ENCODE results near the gene XCL1. TPM values are rescaled to one million over a fixed set of nuclear protein-coding genes. Genes with fewer than 3 reads are reported as not detected.
"Not testable (repeated sequence)": the region's sequence is repeated elsewhere in the genome, so short reads cannot be mapped to it uniquely, and the experiment has no call there.

Gene XCL1, protein sequence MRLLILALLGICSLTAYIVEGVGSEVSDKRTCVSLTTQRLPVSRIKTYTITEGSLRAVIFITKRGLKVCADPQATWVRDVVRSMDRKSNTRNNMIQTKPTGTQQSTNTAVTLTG
- total RNA-seq (ENCODE audit: low replicate concordance), result 1.2 TPM in 1 of 2 replicates, not detected in the other
- long read RNA-seq, partial matches to known transcripts, result 0 of 7 reads
- long read RNA-seq, other reads (novel, unspliced or antisense), result 7 of 7 reads

DNA sequence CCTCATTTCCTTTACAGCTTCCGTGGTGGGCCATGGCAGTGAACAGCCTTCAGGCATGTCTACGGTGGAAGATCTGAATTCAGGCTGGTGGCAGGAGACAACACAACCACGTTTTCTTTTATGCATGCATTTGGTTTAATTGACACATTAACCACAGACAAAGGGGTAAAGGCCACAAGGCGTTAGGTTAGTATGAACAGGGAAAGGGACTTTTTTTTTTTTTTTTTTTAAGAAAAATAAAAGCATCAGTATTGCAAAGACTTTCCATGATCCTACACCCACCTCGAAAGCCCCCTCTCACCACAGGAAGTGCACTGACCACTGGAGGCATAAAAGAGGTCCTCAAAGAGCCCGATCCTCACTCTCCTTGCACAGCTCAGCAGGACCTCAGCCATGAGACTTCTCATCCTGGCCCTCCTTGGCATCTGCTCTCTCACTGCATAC is at the start of gene XCL1:
Gene XCL1 (plus strand): TSS at position 361 of the 444 bp plus-strand sequence. CDS start 33 bp downstream, at position 394.
- H3K4me3 Mint-ChIP-seq; H3K27me3 Mint-ChIP-seq; H3K27ac Mint-ChIP-seq; H3K36me3 Mint-ChIP-seq; DNase-seq (ENCODE audit: extremely low spot score, unreplicated experiment); H3K9me3 Mint-ChIP-seq; H3K4me1 Mint-ChIP-seq (ENCODE audit: unreplicated experiment): not testable (repeated sequence)

- Mint-ChIP-seq H3K9me3 (peaks cover under 1% of the 10 kb centered on the region), H3K27ac (no peak overlapping the region), H3K36me3 (no peaks in the 10 kb centered on the region), H3K4me3 (no peak overlapping the region), H3K27me3 (no peaks in the 10 kb centered on the region), H3K4me1 (ENCODE audit: unreplicated experiment) (no peaks in the 10 kb centered on the region)
- TF ChIP-seq, protein P1, sequence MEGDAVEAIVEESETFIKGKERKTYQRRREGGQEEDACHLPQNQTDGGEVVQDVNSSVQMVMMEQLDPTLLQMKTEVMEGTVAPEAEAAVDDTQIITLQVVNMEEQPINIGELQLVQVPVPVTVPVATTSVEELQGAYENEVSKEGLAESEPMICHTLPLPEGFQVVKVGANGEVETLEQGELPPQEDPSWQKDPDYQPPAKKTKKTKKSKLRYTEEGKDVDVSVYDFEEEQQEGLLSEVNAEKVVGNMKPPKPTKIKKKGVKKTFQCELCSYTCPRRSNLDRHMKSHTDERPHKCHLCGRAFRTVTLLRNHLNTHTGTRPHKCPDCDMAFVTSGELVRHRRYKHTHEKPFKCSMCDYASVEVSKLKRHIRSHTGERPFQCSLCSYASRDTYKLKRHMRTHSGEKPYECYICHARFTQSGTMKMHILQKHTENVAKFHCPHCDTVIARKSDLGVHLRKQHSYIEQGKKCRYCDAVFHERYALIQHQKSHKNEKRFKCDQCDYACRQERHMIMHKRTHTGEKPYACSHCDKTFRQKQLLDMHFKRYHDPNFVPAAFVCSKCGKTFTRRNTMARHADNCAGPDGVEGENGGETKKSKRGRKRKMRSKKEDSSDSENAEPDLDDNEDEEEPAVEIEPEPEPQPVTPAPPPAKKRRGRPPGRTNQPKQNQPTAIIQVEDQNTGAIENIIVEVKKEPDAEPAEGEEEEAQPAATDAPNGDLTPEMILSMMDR (conservative IDR thresholded peaks at IDR 0.05), result no peak
- no peak for DNase-seq (ENCODE audit: extremely low spot score, unreplicated experiment)
These were observed 46.9 kb upstream of the XCL1 start for GRCh38 chr1:168529518-168529917.

DNA sequence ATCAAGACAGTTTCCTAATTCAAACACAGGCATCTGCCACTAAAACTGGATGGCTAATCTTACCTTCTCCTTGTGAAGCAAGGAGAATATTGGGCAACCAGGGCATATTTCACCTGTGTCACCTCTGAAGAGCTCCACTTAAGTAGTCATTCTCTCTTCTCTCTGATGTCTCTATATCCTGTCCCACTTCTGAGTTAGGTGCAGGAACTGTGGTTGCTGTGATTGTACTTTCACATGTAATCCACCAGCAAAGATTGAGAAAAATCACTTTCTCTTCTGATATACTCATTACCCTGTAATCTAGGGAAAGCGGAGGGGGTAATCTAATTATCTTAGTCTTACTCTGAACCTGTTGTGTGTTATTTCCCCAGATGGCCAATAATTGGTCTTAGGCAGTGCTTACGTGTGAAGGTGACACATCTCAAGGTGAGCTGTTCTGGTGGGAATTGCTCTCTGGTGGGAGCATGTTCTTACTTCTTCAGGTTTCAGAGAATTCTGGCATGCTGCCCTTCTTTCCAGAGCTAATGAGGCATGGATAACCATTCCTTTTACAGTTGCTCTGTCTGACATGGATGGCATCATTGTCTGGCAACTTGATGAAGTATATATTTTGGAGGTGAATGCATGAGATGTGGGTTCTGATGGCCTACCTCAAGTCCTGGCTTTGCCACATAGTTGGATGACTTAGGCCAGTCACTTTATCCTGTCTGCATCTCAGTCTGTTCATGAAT is 44.6 kb upstream of the XCL1 start:
- H3K4me3 Mint-ChIP-seq, result no peak overlapping the region
- TF ChIP-seq, protein P1 (conservative IDR thresholded peaks at IDR 0.05), result no peak
- no peaks in the 10 kb centered on the region for H3K4me1 Mint-ChIP-seq (ENCODE audit: unreplicated experiment)
- no peaks in the 10 kb centered on the region for H3K27me3 Mint-ChIP-seq
- H3K36me3 Mint-ChIP-seq, result no peaks in the 10 kb centered on the region
- no peak for DNase-seq (ENCODE audit: extremely low spot score, unreplicated experiment)
- H3K9me3 Mint-ChIP-seq, result no peaks in the 10 kb centered on the region
- H3K27ac Mint-ChIP-seq, result no peak overlapping the region

- Mint-ChIP-seq H3K27ac (no peak overlapping the region), H3K4me1 (ENCODE audit: unreplicated experiment) (no peaks in the 10 kb centered on the region), H3K4me3 (no peak overlapping the region), H3K36me3 (no peaks in the 10 kb centered on the region), H3K27me3 (no peaks in the 10 kb centered on the region), H3K9me3 (no peaks in the 10 kb centered on the region)
- no peak for DNase-seq (ENCODE audit: extremely low spot score, unreplicated experiment)
- TF ChIP-seq, protein P1 (conservative IDR thresholded peaks at IDR 0.05), result no peak
These were observed 40.9 kb upstream of the XCL1 start for GRCh38 chr1:168535536-168535935.

DNA sequence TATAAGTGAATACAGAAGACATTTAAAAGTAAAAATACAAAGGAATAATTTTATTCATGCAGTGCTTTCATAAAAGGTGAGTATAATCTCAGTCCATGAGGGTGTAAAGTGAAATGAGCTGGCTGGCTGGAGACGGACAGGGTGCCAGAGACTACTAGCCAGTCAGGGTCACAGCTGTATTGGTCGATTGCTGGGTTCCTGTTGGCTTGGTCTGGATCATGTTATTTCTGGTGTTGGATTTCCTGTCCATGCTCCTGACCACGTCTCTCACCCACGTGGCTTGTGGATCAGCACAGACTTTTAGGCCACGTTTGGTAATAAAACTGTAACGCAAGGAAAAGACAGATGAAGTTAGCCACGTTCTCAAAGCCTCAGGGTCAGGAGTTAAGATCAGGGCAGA is 35.6 kb upstream of the XCL1 start:
- not testable (repeated sequence) for H3K4me1 Mint-ChIP-seq (ENCODE audit: unreplicated experiment); H3K36me3 Mint-ChIP-seq; DNase-seq (ENCODE audit: extremely low spot score, unreplicated experiment); H3K27ac Mint-ChIP-seq; H3K9me3 Mint-ChIP-seq; H3K27me3 Mint-ChIP-seq; H3K4me3 Mint-ChIP-seq

DNA sequence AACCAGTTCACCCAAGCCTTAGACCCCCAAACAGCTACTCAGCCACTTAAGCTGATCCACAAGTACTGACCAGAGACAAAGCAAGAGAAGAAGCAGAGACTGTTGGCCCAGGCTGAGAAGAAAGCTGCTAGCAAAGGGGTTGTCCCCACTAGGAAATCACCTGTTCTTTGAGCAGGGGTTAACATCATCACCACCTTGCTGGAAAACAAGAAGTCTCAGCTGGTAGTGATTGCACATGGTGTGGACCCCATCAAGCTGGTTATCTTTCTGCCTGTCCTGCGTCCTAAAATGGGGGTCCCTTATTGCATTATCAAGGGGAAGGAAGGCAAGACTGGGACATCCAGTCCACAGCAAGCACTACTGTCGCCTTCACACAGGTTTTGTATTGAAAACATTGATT is 33.4 kb upstream of the XCL1 start:
- not testable (repeated sequence) for H3K36me3 Mint-ChIP-seq; H3K27me3 Mint-ChIP-seq; H3K4me3 Mint-ChIP-seq; H3K27ac Mint-ChIP-seq; H3K9me3 Mint-ChIP-seq; H3K4me1 Mint-ChIP-seq (ENCODE audit: unreplicated experiment); DNase-seq (ENCODE audit: extremely low spot score, unreplicated experiment)

- H3K36me3 Mint-ChIP-seq; DNase-seq (ENCODE audit: extremely low spot score, unreplicated experiment); H3K4me3 Mint-ChIP-seq; H3K4me1 Mint-ChIP-seq (ENCODE audit: unreplicated experiment); H3K27ac Mint-ChIP-seq; H3K27me3 Mint-ChIP-seq; H3K9me3 Mint-ChIP-seq: not testable (repeated sequence)
These were observed 32.4 kb upstream of the XCL1 start, which contains the start of gene XCL2 for GRCh38 chr1:168543840-168544498. Gene XCL2, minus strand, starts transcription at chr1:168543997. Its CDS starts 33 bp downstream, at chr1:168543964.

Measured in type B pancreatic cell (in vitro differentiated cells).